H1 (cell line): Measurements from ENCODE around the gene SGPP2. TPM values are rescaled to one million over a fixed set of nuclear protein-coding genes. Genes with fewer than 3 reads are reported as not detected.

ENCODE experiments used
- CTCF ChIA-PET: fragments of 300-600 bp; sonication (Branson Sonifier 250); formaldehyde crosslinking; loops from one replicate; lab custom pipeline; 2021; ENCODE audit not compliant: partially characterized antibody; lab: Charles Lee
- POLR2A ChIA-PET: fragments of 300-600 bp; sonication (Branson Sonifier 250); formaldehyde crosslinking; loops from one replicate; lab custom pipeline; 2021; ENCODE audit warnings: inconsistent platforms; ENCODE audit not compliant: partially characterized antibody; lab: Charles Lee
- DNase-seq, 2 experiments: peaks; one replicate each; pipeline versions ENCODE4 v3.0.0 to v3.0.0-alpha.2; 2010 to 2022; ENCODE audit warnings: low spot score in 2 of 2, low read depth in 1 of 2, mixed read lengths in 1 of 2
- FAIRE-seq: peaks from 2 replicates; lab custom pipeline; 2011; peaks lifted over from hg19 to GRCh38; lab: Jason Lieb, UNC
- H2AFZ ChIP-seq: 2 replicates; pipeline ENCODE4 v1.8.1; 2012; ENCODE audit warnings: low read length, inconsistent platforms
- H2AK5ac ChIP-seq: 2 replicates; pipeline ENCODE4 v1.6.1; 2013; ENCODE audit warnings: low read depth, low read length
- H2BK120ac ChIP-seq: replicated peaks from 2 replicates; pipeline ENCODE3; 2013; ENCODE audit warnings: low read depth, low read length, inconsistent platforms
- H2BK12ac ChIP-seq: 2 replicates; pipeline ENCODE4 v1.6.1; 2013; ENCODE audit warnings: low read depth, low read length
- H2BK15ac ChIP-seq: 2 replicates; pipeline ENCODE4 v1.6.1; 2013; ENCODE audit warnings: low read length
- H2BK20ac ChIP-seq: 2 replicates; pipeline ENCODE4 v1.6.1; 2013; ENCODE audit warnings: low read length
- H2BK5ac ChIP-seq: 2 replicates; pipeline ENCODE4 v1.6.1; 2013; ENCODE audit warnings: low read depth, low read length
- H3K14ac ChIP-seq: 2 replicates; pipeline ENCODE4 v1.6.1; 2013; ENCODE audit warnings: inconsistent platforms; ENCODE audit not compliant: insufficient read length
- H3K18ac ChIP-seq: 2 replicates; pipeline ENCODE4 v1.6.1; 2013; ENCODE audit warnings: low read length; ENCODE audit errors: extremely low read depth
- H3K23ac ChIP-seq: 2 replicates; pipeline ENCODE4 v1.6.1; 2013; ENCODE audit warnings: inconsistent platforms; ENCODE audit not compliant: insufficient read length
- H3K23me2 ChIP-seq: 2 replicates; pipeline ENCODE4 v1.6.1; 2013; ENCODE audit warnings: low read depth, low read length
- H3K27ac ChIP-seq: 2 replicates; pipeline ENCODE4 v1.6.1; 2011; ENCODE audit warnings: low read depth, low read length, inconsistent platforms
- H3K27me3 ChIP-seq, 4 experiments: replicated peaks in 1 of 4; 1 replicate in 1 of 4; 2 replicates in 3 of 4; pipeline versions ENCODE4 v1.6.1 to v1.8.1; 2011 to 2013; ENCODE audit warnings: low read length in 3 of 4, mild to moderate bottlenecking in 3 of 4, inconsistent platforms in 2 of 4, mixed read lengths in 2 of 4, moderate library complexity in 1 of 4; ENCODE audit not compliant: control insufficient read depth in 3 of 4, insufficient read depth in 3 of 4; ENCODE audit errors: extremely low read depth in 1 of 4
- H3K36me3 ChIP-seq, 4 experiments: 2 replicates each; pipeline versions ENCODE4 v1.6.1 to v1.8.1; 2011 to 2013; ENCODE audit warnings: mild to moderate bottlenecking in 4 of 4, low read length in 3 of 4, moderate library complexity in 2 of 4, control low read depth in 1 of 4, inconsistent platforms in 1 of 4; ENCODE audit not compliant: insufficient read depth in 4 of 4, control insufficient read depth in 2 of 4
- H3K4ac ChIP-seq: replicated peaks from 2 replicates; pipeline ENCODE3; 2013; ENCODE audit warnings: low read length, low read depth, mixed read lengths, inconsistent platforms; ENCODE audit not compliant: insufficient read length
- H3K4me1 ChIP-seq, 4 experiments: replicated peaks in 1 of 4; 1 replicate in 1 of 4; 2 replicates in 3 of 4; pipeline versions ENCODE4 v1.6.1 to v1.8.1; 2011 to 2013; ENCODE audit warnings: low read length in 3 of 4, inconsistent platforms in 2 of 4, mixed read lengths in 1 of 4; ENCODE audit not compliant: insufficient read depth in 4 of 4, control insufficient read depth in 3 of 4
- H3K4me2 ChIP-seq, 2 experiments: 2 replicates each; pipeline versions ENCODE4 v1.6.1 to v1.8.1; 2011 to 2013; ENCODE audit warnings: low read depth in 2 of 2, low read length in 2 of 2, control low read depth in 1 of 2, inconsistent platforms in 1 of 2, mild to moderate bottlenecking in 1 of 2; ENCODE audit not compliant: insufficient read depth in 1 of 2
- H3K4me3 ChIP-seq, 4 experiments: fragments of 200-600, 300-600 bp in 1 of 4; sonication (generic), shearing (Covaris generic), sonication (Bioruptor Twin) in 1 of 4; 2 replicates each; pipeline versions ENCODE4 v1.5.1 to v1.8.1; 2011 to 2016; ENCODE audit warnings: low read length in 4 of 4, low read depth in 3 of 4, control low read depth in 2 of 4, inconsistent platforms in 2 of 4, mild to moderate bottlenecking in 2 of 4, mixed read lengths in 1 of 4, moderate library complexity in 1 of 4; ENCODE audit not compliant: insufficient read depth in 2 of 4; ENCODE audit errors: extremely low read depth in 1 of 4
- H3K56ac ChIP-seq: replicated peaks from 2 replicates; pipeline ENCODE3; 2013; ENCODE audit warnings: low read depth, mild to moderate bottlenecking, mixed read lengths, low read length, inconsistent platforms; ENCODE audit not compliant: insufficient read length
- H3K79me1 ChIP-seq: 2 replicates; pipeline ENCODE4 v1.6.1; 2013; ENCODE audit warnings: low read depth, low read length, control low read depth
- H3K79me2 ChIP-seq, 2 experiments: 2 replicates each; pipeline versions ENCODE4 v1.6.1 to v1.8.1; 2012 to 2013; ENCODE audit warnings: low read length in 2 of 2, mild to moderate bottlenecking in 2 of 2, inconsistent platforms in 1 of 2; ENCODE audit not compliant: insufficient read depth in 2 of 2, control insufficient read depth in 1 of 2
- H3K9ac ChIP-seq, 4 experiments: replicated peaks in 1 of 4; 1 replicate in 1 of 4; 2 replicates in 3 of 4; pipeline versions ENCODE4 v1.6.1 to v1.8.1; 2011 to 2013; ENCODE audit warnings: low read depth in 3 of 4, low read length in 3 of 4, control low read depth in 2 of 4, mild to moderate bottlenecking in 2 of 4, moderate library complexity in 2 of 4, inconsistent platforms in 1 of 4; ENCODE audit errors: extremely low read depth in 1 of 4
- H3K9me3 ChIP-seq, 2 experiments: 2 replicates each; pipeline versions ENCODE4 v1.6.1 to v1.8.1; 2012 to 2013; ENCODE audit warnings: mild to moderate bottlenecking in 2 of 2, moderate library complexity in 2 of 2, control low read depth in 1 of 2, inconsistent platforms in 1 of 2, low read depth in 1 of 2, low read length in 1 of 2, mixed read lengths in 1 of 2; ENCODE audit not compliant: insufficient read depth in 2 of 2
- H4K20me1 ChIP-seq, 2 experiments: replicated peaks in 1 of 2; 2 replicates each; pipeline versions ENCODE3 to v1.8.1; 2011 to 2013; ENCODE audit warnings: inconsistent platforms in 2 of 2, low read length in 2 of 2, mild to moderate bottlenecking in 1 of 2; ENCODE audit not compliant: insufficient read depth in 2 of 2, control insufficient read depth in 1 of 2
- H4K5ac ChIP-seq: 2 replicates; pipeline ENCODE4 v1.6.1; 2013; ENCODE audit warnings: low read length, low read depth, mixed read lengths, inconsistent platforms; ENCODE audit not compliant: insufficient read length
- H4K8ac ChIP-seq: 2 replicates; pipeline ENCODE4 v1.8.0; 2013; ENCODE audit warnings: mild to moderate bottlenecking, moderate library complexity, low read length, inconsistent platforms; ENCODE audit not compliant: insufficient read depth; ENCODE audit errors: extremely low read depth
- H4K91ac ChIP-seq: replicated peaks from 2 replicates; pipeline ENCODE3; 2013; ENCODE audit warnings: low read length, mixed read lengths, inconsistent platforms; ENCODE audit not compliant: insufficient read length
- CHD2 ChIP-seq: IDR thresholded peaks from 2 replicates; pipeline ENCODE4 v1.6.1; 2012; ENCODE audit warnings: low read length, improper control_type of control experiment
- CTBP2 ChIP-seq: IDR thresholded peaks from 2 replicates; pipeline ENCODE4 v1.7.0; 2011; ENCODE audit warnings: borderline replicate concordance, mild to moderate bottlenecking, moderate library complexity, mixed read lengths, low read length; ENCODE audit not compliant: insufficient read depth, insufficient read length
- POU5F1 ChIP-seq: IDR thresholded peaks from 2 replicates; pipeline ENCODE4 v1.6.1; 2011; ENCODE audit warnings: low read depth, mild to moderate bottlenecking, low read length, moderate library complexity
- SRF ChIP-seq: IDR thresholded peaks from 2 replicates; pipeline ENCODE4 v1.6.1; 2011; ENCODE audit warnings: mild to moderate bottlenecking, low read depth, low read length, moderate library complexity
- YY1 ChIP-seq: IDR thresholded peaks from 2 replicates; pipeline ENCODE4 v1.6.1; 2011; ENCODE audit warnings: low read depth, mild to moderate bottlenecking, low read length
- WGBS, 2 experiments: shearing (Covaris generic) in 1 of 2; methylation state at CpG; one replicate each; pipeline versions ENCODE4 v1.1.6 to v1.1.7; 2013 to 2015; ENCODE audit warnings: low lambda C conversion rate in 2 of 2, mixed read lengths in 2 of 2, inconsistent platforms in 1 of 2, low coverage in 1 of 2, missing lambda C conversion rate in 1 of 2; ENCODE audit not compliant: insufficient replicate concordance in 2 of 2, insufficient coverage in 1 of 2, insufficient read length in 1 of 2; ENCODE audit errors: extremely low coverage in 1 of 2, missing lambda C conversion rate in 1 of 2; 5-methylcytosine and 5-hydroxymethylcytosine counted together
- polyA plus RNA-seq, 7 experiments: library from polyadenylated mRNA; depleted of rRNA in 3 of 7; stranded (reverse) in 5 of 7; unstranded in 2 of 7; fragments of >200 nt in 5 of 7; fragments of 200-250 nt in 2 of 7; gene quantifications; 1 replicate in 5 of 7; 2 replicates in 1 of 7; 4 replicates in 1 of 7; pipeline versions ENCODE4 v1.2.1 to v1.2.3, GENCODE V29; 2011 to 2013; ENCODE audit warnings: missing spikeins in 2 of 7, mixed read lengths in 2 of 7
- total RNA-seq: library from RNA; stranded (reverse); fragmentation: NEBNext Ultra II Directional; extraction: Animal tissue kit (Norgen Biotek cat#: 25700); gene quantifications from 2 replicates; pipeline ENCODE4 v1.2.1, GENCODE V29; 2021

Gene SGPP2
- total and polyA plus RNA-seq, 2 of the 8 experiments (the other 6 are each of a cell fraction or from before 2014, with no cell fraction given) = 0.29 TPM; not detected in 1

- H3K36me3 ChIP-seq = peaks cover 0 to 26% (median 5%) of the 10 kb centered on the region in 4 experiments; a peak in 4 of 8 replicates
- H2AK5ac ChIP-seq = no peak overlapping the region
- WGBS, 2 experiments = 82% methylated on average over 1 of the region's 1 CpG; no CpG with 5 or more reads in 1 of the 2 experiments
- no peak overlapping the region for H2BK20ac ChIP-seq
- no peak for TF ChIP-seq POU5F1
- TF ChIP-seq SRF = no peak
- no peak for TF ChIP-seq CTBP2
- TF ChIP-seq CHD2 = no peak
- no peak for TF ChIP-seq YY1
- TF ChIP-seq, all 59 proteins: peak for 0
- no peak overlapping the region for H3K56ac ChIP-seq
- no peak overlapping the region for H2AFZ ChIP-seq
- H3K4ac ChIP-seq = no peak overlapping the region
- no peak overlapping the region for H3K23ac ChIP-seq
- FAIRE-seq (no peak), DNase-seq (no peak)
- no peaks in the 10 kb centered on the region for H3K79me2 ChIP-seq
- no peak overlapping the region for H3K9ac ChIP-seq
- no peak overlapping the region for H2BK15ac ChIP-seq
- no peak overlapping the region for H4K8ac ChIP-seq
- H2BK5ac ChIP-seq = no peak overlapping the region
- no peaks in the 10 kb centered on the region for H3K23me2 ChIP-seq
- H2BK12ac ChIP-seq = no peak overlapping the region
- H3K9me3 ChIP-seq = no peaks in the 10 kb centered on the region
- no peak overlapping the region for H3K14ac ChIP-seq
- H4K5ac ChIP-seq = no peak overlapping the region
- no peaks in the 10 kb centered on the region; the same call in 1 of the 2 replicates for H3K79me1 ChIP-seq
- ChIA-PET CTCF (interaction anchor here (1.2 kb wide), 1 partner anchor 30 kb away, joined by 3 read pairs; no protein-coding TSS in a partner anchor), POLR2A (no interaction called here)
- H3K4me2 ChIP-seq = no peak overlapping the region
- H3K4me1 ChIP-seq = no peaks in the 10 kb centered on the region
- H2BK120ac ChIP-seq = no peak overlapping the region
- H3K27me3 ChIP-seq = no peaks in the 10 kb centered on the region
- H4K91ac ChIP-seq = no peak overlapping the region
- H3K27ac ChIP-seq = no peak overlapping the region
- no peak overlapping the region for H3K18ac ChIP-seq
- no peak overlapping the region for H3K4me3 ChIP-seq
- H4K20me1 ChIP-seq = no peaks in the 10 kb centered on the region
These were observed 167.3 kb downstream of the SGPP2 start for GRCh38 chr2:222591661-222592060.
